COR-L47 (cell line): ENCODE measurements around the gene ARSI.

ENCODE experiments used
- DNase-seq: peaks from one replicate; lab custom pipeline; 2025; lab: John Stamatoyannopoulos, UW

The ARSI gene

GRCh38 chr5:150326707-150327106, 24.0 kb upstream of the ARSI start:
- no peak for DNase-seq

GRCh38 chr5:150325426-150325825, 22.7 kb upstream of the ARSI start:
- no peak for DNase-seq

- no peak for DNase-seq
Observed at GRCh38 chr5:150323819-150324218, 21.1 kb upstream of the ARSI start.

- DNase-seq, result no peak
Observed at GRCh38 chr5:150323092-150323491, 20.4 kb upstream of the ARSI start.

- no peak for DNase-seq
Observed at GRCh38 chr5:150322202-150322601, 19.5 kb upstream of the ARSI start.

GRCh38 chr5:150321784-150322183, 19.1 kb upstream of the ARSI start:
- no peak for DNase-seq

- DNase-seq, result no peak
Observed at GRCh38 chr5:150321211-150321610, 18.5 kb upstream of the ARSI start.

GRCh38 chr5:150320044-150320613, 17.4 kb upstream of the ARSI start:
- DNase-seq, result peak; percentile 38

- no peak for DNase-seq
Observed at GRCh38 chr5:150319484-150319790, 16.7 kb upstream of the ARSI start.

- DNase-seq, result no peak
Observed at GRCh38 chr5:150318613-150319483, 16.1 kb upstream of the ARSI start.

GRCh38 chr5:150317048-150318003, 14.6 kb upstream of the ARSI start:
- no peak for DNase-seq

GRCh38 chr5:150316320-150316719, 13.6 kb upstream of the ARSI start:
- DNase-seq, result no peak

GRCh38 chr5:150315245-150315644, 12.5 kb upstream of the ARSI start:
- DNase-seq, result no peak

- no peak for DNase-seq
Observed at GRCh38 chr5:150313921-150314716, 11.4 kb upstream of the ARSI start.

- no peak for DNase-seq
Observed at GRCh38 chr5:150313501-150313900, 10.8 kb upstream of the ARSI start.

GRCh38 chr5:150312518-150312917, 9.8 kb upstream of the ARSI start:
- no peak for DNase-seq

- no peak for DNase-seq
Observed at GRCh38 chr5:150311015-150311692, 8.4 kb upstream of the ARSI start.

GRCh38 chr5:150310246-150310645, 7.5 kb upstream of the ARSI start:
- no peak for DNase-seq

- DNase-seq, result no peak
Observed at GRCh38 chr5:150309886-150310239, 7.2 kb upstream of the ARSI start.

GRCh38 chr5:150309101-150309885, 6.6 kb upstream of the ARSI start:
- DNase-seq, result peak; percentile 36
